Tibial artery (tissue), 4 donors: ENCODE data around the gene BARX2.

ENCODE experiments used
- DNase-seq, 2 donors: peaks; one replicate each; pipeline ENCODE4 v3.0.0-alpha.2; 2019
- H3K27ac ChIP-seq, 2 donors: fragments of 200-600 bp; sonication (generic) in 1 of 2; 1 replicate in 1 of 2; 2 replicates in 1 of 2; pipeline ENCODE4 v1.5.1; 2018 to 2019; ENCODE audit warnings: mild to moderate bottlenecking in 1 of 2
- H3K27me3 ChIP-seq, 2 donors: fragments of 200-600 bp; sonication (generic) in 1 of 2; one replicate each; pipeline versions ENCODE4 v1.5.1 to v1.6.0; 2016 to 2019
- H3K36me3 ChIP-seq, 3 donors: fragments of 200-600 bp; sonication (generic) in 2 of 3; one replicate each; pipeline ENCODE4 v1.5.1; 2016 to 2019; ENCODE audit warnings: mild to moderate bottlenecking in 2 of 3
- H3K4me1 ChIP-seq, 4 donors: fragments of 200-600 bp; sonication (generic) in 2 of 4; 1 replicate in 3 of 4; 2 replicates in 1 of 4; pipeline ENCODE4 v1.5.1; 2016 to 2019
- H3K4me3 ChIP-seq, 2 donors: fragments of 200-600 bp; sonication (generic) in 1 of 2; 1 replicate in 1 of 2; 2 replicates in 1 of 2; pipeline ENCODE4 v1.5.1; 2018 to 2019; ENCODE audit warnings: mild to moderate bottlenecking in 2 of 2
- H3K9me3 ChIP-seq, 3 donors: fragments of 200-600 bp; sonication (generic) in 1 of 3; one replicate each; pipeline ENCODE4 v1.5.1; 2016 to 2019
- intact Hi-C: fragments of 100-400 bp; cut with DNase I; formaldehyde crosslinking; loops from one replicate; pipeline ENCODE4 v1.15.0; 2023; ENCODE audit warnings: low total_unique reads
- TF ChIP-seq, protein P1 (sequence below), 2 experiments: fragments of 200-600 bp in 1 of 2; fragments of 450-650 bp in 1 of 2; IDR thresholded peaks; one replicate each; pipeline ENCODE4 v1.5.1; 2017 to 2019; ENCODE audit warnings: antibody characterized with exemption in 2 of 2, mild to moderate bottlenecking in 1 of 2, moderate library complexity in 1 of 2

The BARX2 gene

GRCh38 chr11:129446572-129446971, 70.9 kb downstream of the BARX2 start:
- intact Hi-C loops: no loop called here
- TF ChIP-seq, protein P1, sequence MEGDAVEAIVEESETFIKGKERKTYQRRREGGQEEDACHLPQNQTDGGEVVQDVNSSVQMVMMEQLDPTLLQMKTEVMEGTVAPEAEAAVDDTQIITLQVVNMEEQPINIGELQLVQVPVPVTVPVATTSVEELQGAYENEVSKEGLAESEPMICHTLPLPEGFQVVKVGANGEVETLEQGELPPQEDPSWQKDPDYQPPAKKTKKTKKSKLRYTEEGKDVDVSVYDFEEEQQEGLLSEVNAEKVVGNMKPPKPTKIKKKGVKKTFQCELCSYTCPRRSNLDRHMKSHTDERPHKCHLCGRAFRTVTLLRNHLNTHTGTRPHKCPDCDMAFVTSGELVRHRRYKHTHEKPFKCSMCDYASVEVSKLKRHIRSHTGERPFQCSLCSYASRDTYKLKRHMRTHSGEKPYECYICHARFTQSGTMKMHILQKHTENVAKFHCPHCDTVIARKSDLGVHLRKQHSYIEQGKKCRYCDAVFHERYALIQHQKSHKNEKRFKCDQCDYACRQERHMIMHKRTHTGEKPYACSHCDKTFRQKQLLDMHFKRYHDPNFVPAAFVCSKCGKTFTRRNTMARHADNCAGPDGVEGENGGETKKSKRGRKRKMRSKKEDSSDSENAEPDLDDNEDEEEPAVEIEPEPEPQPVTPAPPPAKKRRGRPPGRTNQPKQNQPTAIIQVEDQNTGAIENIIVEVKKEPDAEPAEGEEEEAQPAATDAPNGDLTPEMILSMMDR (IDR thresholded peaks at IDR 0.05): no peak
- H3K9me3 ChIP-seq: no peaks in the 10 kb centered on the region
- no peaks in the 10 kb centered on the region for H3K36me3 ChIP-seq
- DNase-seq: no peak
- no peaks in the 10 kb centered on the region for H3K4me1 ChIP-seq
- no peak overlapping the region for H3K27ac ChIP-seq
- H3K4me3 ChIP-seq: no peak overlapping the region
- H3K27me3 ChIP-seq: no peaks in the 10 kb centered on the region

GRCh38 chr11:129447654-129448239, 72.1 kb downstream of the BARX2 start:
- intact Hi-C loops: no loop called here
- Histone ChIP-seq H3K27ac (no peak overlapping the region), H3K4me3 (no peak overlapping the region), H3K9me3 (no peaks in the 10 kb centered on the region), H3K36me3 (no peaks in the 10 kb centered on the region), H3K27me3 (no peaks in the 10 kb centered on the region), H3K4me1 (no peaks in the 10 kb centered on the region)
- TF ChIP-seq, protein P1 (IDR thresholded peaks at IDR 0.05): no peak
- DNase-seq: no peak

- Histone ChIP-seq H3K36me3 (no peaks in the 10 kb centered on the region), H3K4me1 (peaks cover 0 to 6% (median 0%) of the 10 kb centered on the region in 4 donors), H3K27me3 (no peaks in the 10 kb centered on the region), H3K27ac (no peak overlapping the region), H3K9me3 (no peaks in the 10 kb centered on the region), H3K4me3 (no peak overlapping the region)
- DNase-seq: no peak
- intact Hi-C loops: no loop called here
- TF ChIP-seq, protein P1 (IDR thresholded peaks at IDR 0.05): no peak
Measured at GRCh38 chr11:129451524-129451923, 75.9 kb downstream of the BARX2 start.

- no peak for DNase-seq
- no peaks in the 10 kb centered on the region for H3K9me3 ChIP-seq
- H3K4me1 ChIP-seq: peaks cover 0 to 6% (median 0%) of the 10 kb centered on the region in 4 donors
- TF ChIP-seq, protein P1 (IDR thresholded peaks at IDR 0.05): no peak
- intact Hi-C loops: no loop called here
- no peaks in the 10 kb centered on the region for H3K27me3 ChIP-seq
- H3K4me3 ChIP-seq: no peak overlapping the region
- H3K27ac ChIP-seq: no peak overlapping the region
- H3K36me3 ChIP-seq: no peaks in the 10 kb centered on the region
Measured at GRCh38 chr11:129453293-129453721, 77.7 kb downstream of the BARX2 start.

DNA sequence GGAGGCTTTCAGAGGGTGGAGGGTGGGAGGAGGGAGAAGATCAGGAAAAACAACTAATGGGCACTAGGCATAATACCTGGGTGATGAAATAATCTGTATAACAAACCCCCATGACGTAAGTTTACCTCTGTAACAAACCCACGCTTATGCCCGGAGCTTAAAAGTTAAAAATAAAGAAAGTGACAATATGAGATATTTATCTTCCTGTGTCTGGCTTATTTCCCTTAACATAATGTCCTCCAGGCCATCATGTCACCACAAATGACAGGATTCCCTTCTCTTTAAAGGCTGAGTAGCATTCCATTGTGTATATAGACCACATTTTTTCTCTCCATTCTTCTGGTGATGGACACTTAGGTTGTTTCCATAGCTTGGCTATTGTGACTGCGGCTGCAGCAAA, 79.5 kb downstream of the BARX2 start:
- TF ChIP-seq, protein P1 (IDR thresholded peaks at IDR 0.05): no peak
- Histone ChIP-seq H3K4me1 (peaks cover 0 to 10% (median 0%) of the 10 kb centered on the region in 4 donors), H3K36me3 (no peaks in the 10 kb centered on the region), H3K9me3 (no peaks in the 10 kb centered on the region), H3K27ac (no peak overlapping the region), H3K4me3 (no peak overlapping the region), H3K27me3 (no peaks in the 10 kb centered on the region)
- DNase-seq: no peak
- intact Hi-C loops: no loop called here
